ENCODE results near the gene CAPN7.

DNA sequence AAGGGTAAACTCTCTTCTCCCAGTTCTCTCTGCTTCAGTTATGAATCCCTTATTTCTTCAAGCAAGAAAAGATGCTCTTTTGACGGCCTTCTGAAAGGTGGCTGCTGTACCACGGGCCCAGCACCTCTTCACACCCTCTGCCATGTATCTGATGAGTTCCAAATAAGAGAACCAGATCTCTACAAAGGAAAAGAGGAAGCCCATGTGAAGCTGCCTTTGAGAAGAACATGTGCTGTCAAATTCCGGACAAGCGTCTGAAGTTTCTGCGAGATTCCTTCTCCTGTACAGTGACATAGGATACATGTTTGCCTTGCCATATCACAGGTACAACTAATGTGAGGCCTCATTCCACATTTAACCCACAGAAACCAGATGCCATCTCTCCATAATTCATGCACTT is 67.2 kb downstream of the CAPN7 start:
- TF ChIP-seq POLR2A (IDR thresholded peaks at IDR 0.05) (no peak), CTCF (IDR thresholded peaks at IDR 0.05) (no peak)

Measured in lower leg skin (tissue), 3 donors.